SK-N-SH (cell line): Measurements from ENCODE around the gene SPRY4.

Source experiments
- CHD2 ChIP-seq: fragments of 150-350 bp; IDR thresholded peaks from 2 replicates; pipeline ENCODE4 v1.6.1; 2018; ENCODE audit warnings: low read length; ENCODE audit not compliant: partially characterized antibody
- CTCF ChIP-seq: fragments of 200-600 bp; sonication (generic); IDR thresholded peaks from 2 replicates; pipeline ENCODE4 v1.6.1; 2017; ENCODE audit warnings: antibody characterized with exemption, mild to moderate bottlenecking, moderate library complexity
- JUND ChIP-seq: IDR thresholded peaks from 2 replicates; pipeline ENCODE4 v1.4.0; 2012
- MEF2A ChIP-seq: IDR thresholded peaks from 2 replicates; pipeline ENCODE4 v1.4.0; 2012; ENCODE audit warnings: low read depth, borderline replicate concordance
- NRF1 ChIP-seq: IDR thresholded peaks from 2 replicates; pipeline ENCODE4 v1.6.1; 2012; ENCODE audit warnings: low read depth, mild to moderate bottlenecking, low read length
- SMC3 ChIP-seq: IDR thresholded peaks from 2 replicates; pipeline ENCODE4 v1.6.1; 2012; ENCODE audit warnings: low read depth, low read length, improper control_type of control experiment
- TAF1 ChIP-seq: IDR thresholded peaks from 2 replicates; pipeline ENCODE4 v1.6.1; 2012; ENCODE audit warnings: low read depth, mild to moderate bottlenecking, low read length, moderate library complexity, borderline replicate concordance
- ZBTB33 ChIP-seq: IDR thresholded peaks from 2 replicates; pipeline ENCODE4 v1.4.0; 2012; ENCODE audit warnings: low read depth, borderline replicate concordance

- TF ChIP-seq CTCF (no peak), MEF2A (no peak), ZBTB33 (no peak), SMC3 (no peak), CHD2 (no peak), JUND (no peak), TAF1 (no peak), NRF1 (no peak)
Observed at GRCh38 chr5:142339781-142340180, 15.0 kb upstream of the SPRY4 start.
